Measurements from ENCODE around the gene ZNF280B. TPM values are rescaled to one million over a fixed set of nuclear protein-coding genes. Genes with fewer than 3 reads are reported as not detected.
"Not testable (repeated sequence)": the region's sequence is repeated elsewhere in the genome, so short reads cannot be mapped to it uniquely, and the experiment has no call there.

Gene ZNF280B
- total and polyA plus RNA-seq, 2 donors (not counting 3 experiments of a cell fraction or from before 2014, with no cell fraction given): 1.5 to 3.1 TPM

GRCh38 chr22:22474733-22475132, 33.8 kb downstream of the ZNF280B start:
- no peaks in the 10 kb centered on the region for H3K36me3 ChIP-seq (ENCODE audit: control insufficient read depth in 2 of 2, extremely low read depth in 1 of 2, insufficient read depth in 2 of 2, low read length in 2 of 2)
- no peaks in the 10 kb centered on the region for H3K9me1 ChIP-seq (replicated peaks; ENCODE audit: control insufficient read depth, extremely low read depth, insufficient read depth, low read length)
- H3K4me2 ChIP-seq (ENCODE audit: insufficient read depth, low read length): no peak overlapping the region
- no peak overlapping the region for H3K27ac ChIP-seq (ENCODE audit: insufficient read depth, low read depth, low read length)
- no peak overlapping the region for H2AFZ ChIP-seq (ENCODE audit: low read depth, low read length)
- dilution Hi-C loops (cut with MboI; ENCODE audit: extremely low pct_ligation_motif_present, low sequenced_read_pairs): no loop called here
- no peaks in the 10 kb centered on the region for H4K20me1 ChIP-seq (replicated peaks; ENCODE audit: control insufficient read depth, extremely low read depth, insufficient read depth, low read length)
- BruUV-seq (replicated peaks): no TSS peak
- FAIRE-seq (no peak), DNase-seq (ENCODE audit: low read depth, low spot score) (no peak)
- CTCF ChIA-PET: interaction anchor here (0.6 to 3.5 kb wide), 2 partner anchors 8 to 11 kb away, joined by 3 to 13 read pairs; no protein-coding TSS in a partner anchor
- no peaks in the 10 kb centered on the region for H3K79me2 ChIP-seq (ENCODE audit: control insufficient read depth, insufficient read depth, low read length)
- TF ChIP-seq JUN (IDR thresholded peaks at IDR 0.05; ENCODE audit: borderline replicate concordance, insufficient read depth, insufficient read length, low read depth): no peak
- TF ChIP-seq POLR2AphosphoS5 (IDR thresholded peaks at IDR 0.05; ENCODE audit: insufficient read depth, low read depth, low read length): no peak
- no peak for TF ChIP-seq EZH2 (IDR thresholded peaks at IDR 0.05; ENCODE audit: borderline replicate concordance, low read depth, low read length, severe bottlenecking)
- TF ChIP-seq GATA2 (IDR thresholded peaks at IDR 0.05; ENCODE audit: insufficient read depth, insufficient read length, low read depth, low read length): no peak
- no peak for TF ChIP-seq POLR2A (IDR thresholded peaks at IDR 0.05; ENCODE audit: low read depth, low read length)
- TF ChIP-seq FOS (IDR thresholded peaks at IDR 0.05; ENCODE audit: borderline replicate concordance, insufficient read depth, low read length): no peak
- no peak for TF ChIP-seq CTCF (IDR thresholded peaks at IDR 0.05; ENCODE audit: extremely low read depth in 1 of 2, insufficient read depth in 1 of 2, low read depth in 1 of 2, low read length in 2 of 2)
- no peak for TF ChIP-seq MYC (IDR thresholded peaks at IDR 0.05; ENCODE audit: low read depth, low read length)
- TF ChIP-seq MAX (IDR thresholded peaks at IDR 0.05; ENCODE audit: insufficient read depth, insufficient read length): no peak
- no peaks in the 10 kb centered on the region for H3K4me1 ChIP-seq (ENCODE audit: control insufficient read depth, extremely low read depth, insufficient read depth, low read length)
- no peaks in the 10 kb centered on the region for H3K27me3 ChIP-seq (ENCODE audit: control insufficient read depth in 2 of 2, insufficient read depth in 2 of 2, low read length in 2 of 2)
- H3K9ac ChIP-seq (replicated peaks; ENCODE audit: extremely low read depth, insufficient read depth, low read length): no peak overlapping the region
- H3K9me3 ChIP-seq (replicated peaks; ENCODE audit: control insufficient read depth, insufficient read depth, low read length): no peaks in the 10 kb centered on the region
- no peak overlapping the region for H3K4me3 ChIP-seq (replicated peaks in 1 of 3; ENCODE audit: insufficient read depth in 1 of 3, low read depth in 1 of 3, low read length in 3 of 3)
- intact Hi-C loops (cut with micrococcal nuclease): no loop called here
- POLR2A ChIA-PET: no interaction called here

GRCh38 chr22:22471104-22471503, 37.4 kb downstream of the ZNF280B start:
- H3K9me3 ChIP-seq (replicated peaks; ENCODE audit: control insufficient read depth, insufficient read depth, low read length); H3K27me3 ChIP-seq (ENCODE audit: control insufficient read depth in 2 of 2, insufficient read depth in 2 of 2, low read length in 2 of 2); H3K4me2 ChIP-seq (ENCODE audit: insufficient read depth, low read length); BruUV-seq (replicated peaks); H3K4me3 ChIP-seq (replicated peaks in 1 of 3; ENCODE audit: insufficient read depth in 1 of 3, low read depth in 1 of 3, low read length in 3 of 3); H2AFZ ChIP-seq (ENCODE audit: low read depth, low read length); H3K36me3 ChIP-seq (ENCODE audit: control insufficient read depth in 2 of 2, extremely low read depth in 1 of 2, insufficient read depth in 2 of 2, low read length in 2 of 2); FAIRE-seq; H3K9ac ChIP-seq (replicated peaks; ENCODE audit: extremely low read depth, insufficient read depth, low read length); H4K20me1 ChIP-seq (replicated peaks; ENCODE audit: control insufficient read depth, extremely low read depth, insufficient read depth, low read length); dilution Hi-C loops (cut with MboI; ENCODE audit: extremely low pct_ligation_motif_present, low sequenced_read_pairs); POLR2A ChIA-PET; intact Hi-C loops (cut with micrococcal nuclease); DNase-seq (ENCODE audit: low read depth, low spot score); H3K4me1 ChIP-seq (ENCODE audit: control insufficient read depth, extremely low read depth, insufficient read depth, low read length); H3K9me1 ChIP-seq (replicated peaks; ENCODE audit: control insufficient read depth, extremely low read depth, insufficient read depth, low read length); H3K27ac ChIP-seq (ENCODE audit: insufficient read depth, low read depth, low read length); H3K79me2 ChIP-seq (ENCODE audit: control insufficient read depth, insufficient read depth, low read length): not testable (repeated sequence)
- CTCF ChIA-PET: interaction anchor here (2.3 kb wide), 1 partner anchor 9 kb away, joined by 6 read pairs; no protein-coding TSS in a partner anchor
